DMS114 treated with DMSO at 0.1 percent for 48 hours (cell line): Measurements from ENCODE around the gene COL4A1.

ENCODE experiments used
- DNase-seq: peaks from one replicate; lab custom pipeline; 2025; ENCODE audit not compliant: unreplicated experiment; lab: John Stamatoyannopoulos, UW

The COL4A1 gene

DNA sequence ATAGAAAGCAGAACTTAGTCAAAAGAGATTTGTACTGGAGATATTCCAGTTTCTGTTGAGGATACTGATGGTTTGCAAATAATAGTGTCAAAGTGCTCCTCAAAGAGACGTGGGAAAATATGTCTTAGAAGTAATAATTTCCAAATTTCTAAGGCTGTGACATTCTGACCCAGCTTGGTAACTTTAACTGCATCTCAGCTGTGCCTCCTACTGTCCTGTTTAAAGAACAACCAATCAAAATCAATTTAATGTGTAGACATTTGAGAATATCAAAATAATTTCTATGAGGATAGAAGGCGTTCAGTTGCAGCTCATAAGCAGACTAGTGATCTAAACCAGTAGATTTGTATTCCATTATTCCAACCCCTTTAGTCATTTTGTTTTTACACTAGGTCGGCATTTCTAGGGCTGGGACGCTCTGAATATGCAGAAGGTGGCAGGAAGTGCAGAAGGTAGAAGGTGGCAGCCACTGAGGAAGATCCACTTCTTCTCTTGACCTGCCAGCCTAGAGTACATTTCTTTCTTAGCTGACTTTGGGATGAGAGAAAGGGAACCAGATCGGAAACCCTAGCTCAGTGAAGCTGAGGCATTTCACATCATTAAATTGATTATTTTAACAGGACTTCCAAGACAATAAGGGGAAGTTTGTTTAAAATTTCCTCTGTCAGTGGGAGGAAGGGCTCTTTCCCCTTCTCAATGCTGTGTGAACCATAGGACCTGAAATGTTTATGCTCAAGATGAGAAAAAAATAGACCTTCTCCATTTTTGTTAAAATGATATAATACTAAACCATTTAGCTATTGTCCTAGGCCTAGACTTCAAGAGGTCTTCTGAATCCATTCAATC, 67.5 kb downstream of the COL4A1 start:
- no peak for DNase-seq

DNA sequence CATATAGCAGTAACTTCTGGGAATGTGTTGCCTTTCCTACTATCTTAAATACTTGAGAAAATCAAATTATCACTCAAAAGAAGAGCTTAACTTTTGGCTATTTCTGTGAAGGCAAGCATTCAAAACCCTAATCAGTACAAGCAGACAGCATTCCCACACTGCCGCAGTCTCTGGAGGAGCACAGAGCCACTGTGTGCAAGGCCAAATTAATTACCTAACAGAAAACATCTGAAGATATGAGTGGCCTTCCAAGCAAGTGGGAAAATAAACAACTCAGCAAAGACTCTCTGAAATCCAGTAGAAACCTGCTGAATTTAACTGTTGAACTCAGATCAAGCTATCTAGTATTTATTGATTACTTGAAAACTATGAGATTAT, 68.2 kb downstream of the COL4A1 start:
- DNase-seq, result no peak

DNA sequence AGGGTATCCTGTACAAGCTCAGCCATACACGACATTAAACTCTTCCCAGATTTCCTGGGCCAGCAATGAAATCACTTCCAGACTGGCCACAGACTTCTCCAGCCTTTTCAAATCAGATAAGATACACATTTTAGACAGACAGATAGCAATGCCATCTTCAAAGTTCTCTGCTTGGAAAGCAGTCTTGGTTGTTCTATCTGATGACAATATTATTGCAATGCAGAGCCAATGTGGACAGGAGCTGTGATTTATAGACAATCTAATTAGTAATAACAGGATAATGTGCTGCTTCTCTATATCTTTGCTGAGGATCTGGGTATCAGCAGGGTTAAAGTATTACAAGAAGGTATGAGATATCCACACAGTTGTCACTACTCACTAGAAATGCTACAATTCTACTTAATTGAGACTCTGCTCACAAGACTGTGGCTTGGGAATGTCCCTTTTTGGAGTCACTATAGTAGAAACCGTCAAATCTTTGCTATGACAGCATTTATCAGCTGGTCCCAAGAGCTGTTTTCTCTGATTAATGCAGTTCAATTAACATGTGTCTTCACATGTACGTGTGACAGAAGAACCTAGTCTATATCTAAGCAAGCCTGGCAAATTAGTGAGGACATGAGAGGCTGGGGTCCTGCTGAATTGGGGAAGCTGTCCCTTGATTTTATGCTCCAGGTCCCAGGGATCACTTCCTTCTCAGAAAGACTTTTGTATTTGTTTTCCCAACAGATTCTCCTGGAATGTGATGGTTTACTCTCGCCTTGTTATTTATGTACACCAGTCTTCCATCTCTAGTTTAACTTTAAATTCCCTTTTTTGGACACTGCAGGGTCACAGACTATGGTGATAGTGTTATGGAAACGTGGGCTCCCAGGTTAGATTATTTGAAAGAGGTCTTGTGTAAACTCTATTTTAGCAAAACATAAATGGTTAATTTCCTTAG, 68.8 kb downstream of the COL4A1 start:
- no peak for DNase-seq

GRCh38 chr13:110236831-110237261, 70.1 kb downstream of the COL4A1 start:
- DNase-seq, result no peak

- DNase-seq, result no peak
Measured at GRCh38 chr13:110236431-110236830, 70.5 kb downstream of the COL4A1 start.

GRCh38 chr13:110234532-110234931, 72.4 kb downstream of the COL4A1 start:
- no peak for DNase-seq

DNA sequence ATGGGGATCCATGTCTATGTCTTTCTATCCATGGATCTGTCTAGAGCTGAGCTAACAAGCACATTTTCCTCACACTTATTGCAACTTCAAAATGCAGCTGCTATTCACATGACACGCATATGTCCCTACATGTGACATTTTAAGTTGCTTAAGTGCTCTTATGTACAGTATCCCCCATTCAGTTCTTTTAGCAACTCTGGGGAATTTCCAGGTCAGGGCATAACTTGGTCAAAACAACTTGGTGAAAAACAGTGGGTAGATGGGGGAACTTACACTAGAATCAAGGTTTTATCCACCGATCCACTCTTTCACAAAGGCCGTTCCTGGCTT, 73.0 kb downstream of the COL4A1 start:
- no peak for DNase-seq

GRCh38 chr13:110233181-110233950, 73.6 kb downstream of the COL4A1 start:
- no peak for DNase-seq

DNA sequence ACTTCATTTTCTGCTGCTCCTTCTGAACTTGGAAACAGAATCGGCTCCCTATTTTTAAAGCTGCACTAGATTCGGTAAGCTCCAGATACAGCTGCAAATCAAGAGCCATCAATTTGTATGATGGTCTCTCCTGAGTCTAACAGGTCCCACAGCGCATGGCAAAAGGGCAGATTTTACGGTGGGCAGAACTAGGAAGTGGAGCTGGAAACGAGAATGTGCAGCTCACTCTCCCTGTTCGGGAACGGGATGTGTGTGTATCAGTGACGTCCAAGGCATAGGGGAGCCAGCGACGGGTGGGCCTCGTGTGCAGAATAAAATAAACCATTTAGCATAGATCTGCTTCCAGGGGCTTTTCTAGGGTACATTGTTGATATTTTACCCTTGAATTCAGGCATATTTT, 74.2 kb downstream of the COL4A1 start:
- no peak for DNase-seq

DNA sequence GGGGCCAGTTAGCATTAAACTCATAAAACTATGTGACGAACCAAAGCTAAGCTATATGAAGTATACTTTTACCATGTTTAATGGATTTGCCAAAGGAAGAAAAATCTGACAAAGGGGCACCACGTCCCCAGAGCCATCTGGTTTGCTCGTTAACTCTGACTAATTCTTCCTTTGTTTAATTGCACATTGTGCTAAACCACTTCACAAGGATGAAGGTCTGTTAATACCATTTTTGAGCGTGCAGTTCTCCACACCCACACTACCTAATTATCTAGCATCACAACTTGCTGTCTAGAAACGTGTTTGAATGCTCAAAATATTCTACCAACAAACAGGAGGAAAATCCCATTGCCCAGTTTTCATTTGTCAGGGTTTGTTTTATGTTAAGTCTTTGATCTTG, 74.8 kb downstream of the COL4A1 start:
- no peak for DNase-seq

DNA sequence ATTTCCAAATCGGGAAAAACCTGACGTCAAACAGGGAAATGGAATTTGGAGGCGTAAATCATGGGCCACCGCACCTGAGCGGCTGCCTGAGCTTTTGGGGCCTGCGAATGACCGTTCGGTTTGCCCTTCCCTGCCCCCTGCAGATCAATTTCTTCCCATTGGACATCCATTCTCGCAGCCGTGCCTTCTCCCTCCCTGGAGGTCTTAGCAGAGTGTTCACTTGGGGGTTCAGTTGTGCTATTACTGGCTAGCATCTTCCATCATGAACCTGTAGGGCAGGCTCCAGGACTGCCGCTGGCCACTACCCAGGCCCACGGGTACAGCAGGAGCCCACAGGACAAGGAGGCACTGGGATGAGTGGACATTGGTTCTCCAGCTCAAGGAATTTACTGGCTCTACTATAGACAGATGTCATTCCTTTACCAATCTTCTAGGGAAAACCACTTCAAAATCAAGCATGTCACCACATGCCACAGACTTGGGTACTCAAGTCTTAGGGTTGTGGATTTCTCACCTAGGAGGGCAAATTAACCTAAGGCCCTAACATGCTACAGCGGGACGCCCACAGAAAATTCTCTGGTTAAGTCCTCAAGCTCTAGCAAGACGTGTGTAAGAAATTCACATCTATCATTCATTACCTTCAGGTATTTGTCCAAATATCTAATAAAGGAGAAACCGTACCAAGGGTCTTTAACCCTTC, 75.5 kb downstream of the COL4A1 start:
- DNase-seq, result no peak

GRCh38 chr13:110230661-110231347, 76.2 kb downstream of the COL4A1 start:
- DNase-seq, result no peak

DNA sequence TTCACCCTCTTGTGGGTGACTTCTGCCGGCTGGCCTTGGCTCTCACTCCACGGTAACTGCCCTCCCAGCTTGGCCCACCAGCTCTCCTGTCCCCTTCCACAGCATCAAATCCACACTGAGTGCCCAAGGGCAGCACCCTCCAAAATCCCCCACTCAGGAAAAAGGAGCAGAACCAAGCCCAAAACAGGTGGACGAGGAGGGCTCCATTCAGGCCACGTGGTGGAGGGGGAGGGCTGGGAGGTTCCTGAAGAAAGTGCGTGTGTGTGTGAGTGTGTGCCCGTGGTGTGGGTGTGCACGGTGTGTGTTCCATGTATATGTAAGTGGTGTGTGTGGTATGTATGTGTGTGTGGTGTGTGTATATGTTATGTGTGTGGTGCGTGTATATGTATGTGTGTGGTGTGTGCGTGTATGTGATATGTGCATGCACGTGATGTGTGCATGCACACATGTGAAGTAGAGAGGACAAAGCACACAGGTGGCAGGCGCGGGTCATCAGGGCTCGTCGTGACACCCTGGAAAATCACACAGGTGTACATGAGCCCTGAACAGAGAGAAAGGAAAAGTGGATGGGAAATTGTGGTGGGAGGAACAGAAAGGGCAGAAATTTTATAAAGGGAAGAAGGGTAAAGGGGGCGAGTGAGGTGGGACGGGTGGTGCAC, 76.9 kb downstream of the COL4A1 start:
- no peak for DNase-seq

GRCh38 chr13:110228936-110229904, 77.7 kb downstream of the COL4A1 start:
- DNase-seq, result no peak

DNA sequence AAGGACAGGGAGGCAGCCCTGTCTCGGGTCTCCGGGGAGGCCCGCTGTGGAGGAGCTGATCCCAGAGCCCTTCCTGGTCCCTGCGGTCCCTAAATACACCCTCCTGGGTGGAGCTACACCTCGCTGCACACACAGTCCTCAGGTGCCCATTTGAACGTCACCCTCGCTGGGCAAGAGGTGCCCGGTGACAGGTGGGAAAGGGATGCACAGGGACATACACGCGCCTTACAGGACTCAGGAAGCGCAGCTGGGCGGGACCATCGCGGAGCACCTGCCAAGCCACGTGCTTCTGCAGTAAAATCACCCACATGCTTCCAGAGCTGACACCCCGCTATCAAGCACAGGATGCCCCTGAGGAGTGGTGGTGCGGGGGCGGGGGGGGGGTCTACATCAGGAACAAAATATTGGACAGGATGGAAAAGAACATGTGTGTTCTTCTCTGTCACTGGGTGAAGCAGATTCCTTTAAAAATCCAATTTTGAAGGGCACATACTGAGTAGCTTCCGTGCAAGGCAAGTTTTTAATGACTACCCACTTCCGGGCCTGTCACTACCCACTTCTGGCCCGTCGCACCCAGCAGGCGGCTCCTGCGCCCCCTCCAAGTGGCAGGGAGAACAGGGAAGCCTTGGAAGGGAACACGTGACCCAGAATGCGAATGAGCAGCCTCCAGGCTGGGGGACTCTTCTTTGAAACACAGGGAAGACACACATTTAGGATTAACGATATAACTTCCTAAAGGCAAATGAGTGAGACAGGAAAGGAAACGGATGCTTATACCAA, 78.9 kb downstream of the COL4A1 start:
- no peak for DNase-seq

- no peak for DNase-seq
Measured at GRCh38 chr13:110227416-110227815, 79.5 kb downstream of the COL4A1 start.

DNA sequence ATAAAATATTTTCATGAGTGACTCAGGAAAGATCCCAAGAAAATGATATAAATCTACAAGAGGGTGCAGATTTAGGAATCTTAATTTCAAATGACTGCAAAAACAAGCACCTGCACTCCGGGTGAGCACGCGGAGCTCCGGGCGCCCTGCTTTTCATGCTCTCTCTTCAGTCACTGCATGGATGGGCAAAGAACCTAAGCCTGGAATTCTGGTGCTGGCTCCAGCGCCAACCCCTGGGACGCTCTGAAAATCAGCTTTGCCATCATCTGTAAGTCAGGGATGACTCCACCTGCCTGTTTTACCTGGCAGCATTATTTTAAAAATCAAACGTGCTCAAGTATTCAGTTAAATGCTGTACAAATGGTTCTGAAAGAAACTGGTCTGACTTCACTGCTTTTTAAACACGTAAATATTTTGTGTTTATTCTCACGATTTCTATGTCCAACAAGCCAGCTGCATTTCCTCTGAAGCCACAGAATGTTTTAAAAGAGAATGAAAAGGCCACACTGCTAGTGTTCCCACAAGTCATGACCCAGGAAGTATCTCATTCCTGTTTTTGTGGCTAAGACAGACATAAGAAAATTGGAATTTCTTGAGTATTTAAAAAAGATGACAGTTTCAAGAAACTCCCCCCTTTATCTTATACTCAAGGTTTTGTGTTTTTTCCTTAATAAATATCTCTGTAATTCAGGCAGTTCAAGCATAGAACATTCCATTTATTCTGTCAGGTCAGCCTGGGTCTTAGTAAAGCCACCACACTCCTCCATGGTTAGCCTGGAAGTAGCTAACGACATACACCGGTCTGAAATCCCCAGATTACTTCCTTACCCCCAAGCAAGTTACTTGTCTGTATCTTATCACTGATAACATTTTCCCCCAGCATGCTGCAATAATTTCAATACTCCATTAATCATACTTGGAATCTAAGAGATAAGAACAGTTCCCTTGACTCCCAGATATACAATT, 81.1 kb downstream of the COL4A1 start:
- DNase-seq, result no peak
